Islet precursor cell (in vitro differentiated cells): ENCODE data around the gene CLDN20.

Experiments
- DNase-seq: peaks from one replicate; pipeline ENCODE4 v3.0.0-alpha.2; 2018

CLDN20 gene

GRCh38 chr6:155313602-155314091, 49.8 kb downstream of the CLDN20 start:
- DNase-seq: peak; percentile 36

GRCh38 chr6:155314092-155314772, 50.4 kb downstream of the CLDN20 start, which contains the start of gene TFB1M:
Gene TFB1M (minus strand): TSS chr6:155314484. CDS start chr6:155314428, 56 bp downstream.
- peak; percentile 100 for DNase-seq

- no peak for DNase-seq
These were observed 51.1 kb downstream of the CLDN20 start for GRCh38 chr6:155314773-155315515.

- DNase-seq: no peak
These were observed 51.7 kb downstream of the CLDN20 start for GRCh38 chr6:155315516-155315871.

GRCh38 chr6:155316419-155316818, 52.6 kb downstream of the CLDN20 start:
- no peak for DNase-seq

- DNase-seq: no peak
These were observed 53.4 kb downstream of the CLDN20 start for GRCh38 chr6:155317186-155317585.

- DNase-seq: no peak
These were observed 56.1 kb downstream of the CLDN20 start for GRCh38 chr6:155319902-155320301.

- DNase-seq: no peak
These were observed 60.4 kb downstream of the CLDN20 start for GRCh38 chr6:155324172-155324571.

GRCh38 chr6:155324993-155325392, 61.2 kb downstream of the CLDN20 start:
- no peak for DNase-seq

GRCh38 chr6:155325700-155326516, 62.1 kb downstream of the CLDN20 start:
- DNase-seq: peak; percentile 83
